GM19193 (cell line): ENCODE results near the gene ZNF57.

Experiments used
- POLR2A ChIP-seq: IDR thresholded peaks from 4 replicates; pipeline ENCODE4 v1.6.1; 2011; ENCODE audit not compliant: insufficient read depth, insufficient read length; ENCODE audit errors: extremely low read depth

The ZNF57 gene

GRCh38 chr19:2900296-2901252, at the start of gene ZNF57:
Gene ZNF57 (plus strand): TSS chr19:2900928. CDS start chr19:2901046, 118 bp downstream.
- peak; percentile 59 for TF ChIP-seq POLR2A

DNA sequence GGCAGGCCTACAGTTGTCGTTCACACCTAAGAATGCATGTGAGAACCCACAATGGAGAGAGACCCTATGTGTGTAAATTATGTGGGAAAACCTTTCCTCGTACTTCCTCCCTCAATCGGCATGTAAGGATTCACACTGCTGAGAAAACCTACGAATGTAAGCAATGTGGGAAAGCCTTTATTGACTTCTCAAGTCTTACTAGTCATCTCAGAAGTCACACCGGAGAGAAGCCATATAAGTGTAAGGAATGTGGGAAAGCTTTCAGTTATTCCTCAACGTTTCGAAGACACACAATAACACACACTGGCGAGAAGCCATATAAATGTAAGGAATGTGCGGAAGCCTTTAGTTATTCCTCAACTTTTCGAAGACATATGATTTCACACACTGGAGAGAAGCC, 48.1 kb upstream of the ZNF57 start:
- TF ChIP-seq POLR2A = no peak

- TF ChIP-seq POLR2A = no peak
Measured at GRCh38 chr19:2853015-2853606, 47.6 kb upstream of the ZNF57 start.

DNA sequence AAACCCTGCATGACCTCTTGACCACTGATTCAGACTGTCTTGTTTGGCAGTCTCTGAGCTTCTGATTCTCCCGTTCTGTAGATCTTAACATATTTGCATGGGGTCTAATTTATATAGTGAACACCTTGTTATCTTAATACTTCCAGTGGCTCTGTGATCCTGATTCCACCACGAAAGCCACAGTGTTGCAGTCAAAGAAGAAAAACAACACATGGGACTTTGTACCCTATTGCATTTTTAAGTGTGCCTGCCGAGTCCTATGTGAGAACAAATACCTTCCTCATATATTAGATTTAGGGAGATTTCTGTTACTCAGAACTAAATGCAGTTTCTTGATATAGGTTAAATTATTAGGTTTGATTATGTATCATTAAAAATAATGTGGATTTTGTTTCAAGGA, 45.9 kb upstream of the ZNF57 start:
- TF ChIP-seq POLR2A = no peak

DNA sequence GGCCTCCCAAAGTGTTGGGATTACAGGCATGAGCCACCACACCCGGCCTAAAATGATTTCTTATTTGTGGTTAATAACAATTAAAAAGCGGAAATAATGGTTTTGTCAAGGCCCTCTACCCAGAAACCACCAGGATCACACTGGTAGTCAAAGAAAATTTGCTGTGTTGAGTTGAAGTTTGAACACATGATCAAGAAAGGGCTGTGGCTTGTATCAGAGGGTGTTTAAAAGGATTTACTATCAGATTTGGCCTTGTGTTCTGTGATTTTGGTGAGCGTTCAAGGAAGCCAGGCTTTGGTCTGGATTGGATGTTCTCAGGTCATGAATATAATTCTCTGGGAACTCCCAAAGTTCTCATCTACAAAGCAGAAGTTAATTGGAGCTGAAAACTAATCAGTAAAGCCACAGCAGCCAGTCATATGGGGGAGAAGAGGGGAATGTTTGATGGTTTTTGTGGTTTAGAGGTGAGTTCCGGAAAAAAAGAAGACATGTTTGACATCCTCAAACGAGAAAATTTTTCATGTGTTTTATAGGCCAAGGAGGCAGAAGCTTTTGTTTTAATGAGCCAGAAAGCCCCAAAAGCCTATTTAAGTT, 44.2 kb upstream of the ZNF57 start:
- TF ChIP-seq POLR2A = no peak

GRCh38 chr19:2858864-2859263, 41.9 kb upstream of the ZNF57 start:
- no peak for TF ChIP-seq POLR2A

GRCh38 chr19:2863816-2864215, 36.9 kb upstream of the ZNF57 start:
- TF ChIP-seq POLR2A = no peak

- TF ChIP-seq POLR2A = no peak
Measured at GRCh38 chr19:2865334-2866100, 35.2 kb upstream of the ZNF57 start.

- no peak for TF ChIP-seq POLR2A
Measured at GRCh38 chr19:2866495-2867024, 34.2 kb upstream of the ZNF57 start.

DNA sequence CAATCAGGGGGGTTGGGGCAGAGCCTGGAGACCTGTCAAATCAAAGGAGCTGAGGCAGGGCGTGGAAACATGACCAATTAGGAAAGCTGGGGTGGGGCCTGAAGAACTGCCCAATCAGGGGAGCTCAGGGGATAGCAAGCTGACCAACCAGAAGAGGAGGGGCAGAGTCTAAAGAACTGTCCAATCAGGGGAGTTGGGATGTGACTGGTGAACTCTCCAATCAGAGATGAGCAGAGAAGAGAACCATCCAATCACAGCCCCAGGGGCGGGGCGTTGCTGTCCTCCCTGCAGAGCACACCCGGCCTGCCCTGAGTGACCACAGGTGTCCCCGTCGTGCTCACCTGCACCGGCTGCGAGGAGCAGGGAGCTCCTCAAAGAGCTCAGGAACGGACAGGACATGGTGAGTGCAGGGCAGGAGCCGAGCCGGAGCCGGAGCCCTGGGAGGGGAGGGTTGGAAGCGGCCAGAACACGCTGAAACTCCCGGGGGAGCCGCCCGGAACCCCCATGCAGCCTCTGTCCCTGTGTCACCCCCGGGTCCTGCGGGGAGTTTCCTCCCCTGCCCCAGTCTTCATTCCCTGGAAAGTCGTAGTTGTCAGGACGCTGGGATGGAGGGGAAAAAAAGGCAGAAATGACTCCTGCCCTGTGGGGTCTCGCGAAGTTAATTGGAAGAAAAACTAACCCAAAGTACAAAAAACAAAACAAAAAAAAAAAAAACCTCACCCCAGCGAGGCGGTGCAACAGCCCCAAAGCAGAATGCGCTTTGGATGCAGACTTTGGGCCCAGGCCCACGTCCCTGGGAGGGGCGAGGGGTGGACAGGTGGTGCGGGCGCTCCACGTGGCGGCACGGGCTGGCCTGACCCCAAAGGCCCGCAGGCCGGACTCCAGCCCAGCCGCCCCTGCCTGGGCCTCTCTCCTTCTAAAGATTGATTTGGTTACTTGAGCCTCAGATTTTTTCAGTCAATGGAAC, 33.4 kb upstream of the ZNF57 start, which contains the start of gene ZNF556:
Gene ZNF556, plus strand, starts transcription at position 311 of the 967 bp plus-strand sequence. Its CDS starts 87 bp downstream, at position 398.
- no peak for TF ChIP-seq POLR2A

DNA sequence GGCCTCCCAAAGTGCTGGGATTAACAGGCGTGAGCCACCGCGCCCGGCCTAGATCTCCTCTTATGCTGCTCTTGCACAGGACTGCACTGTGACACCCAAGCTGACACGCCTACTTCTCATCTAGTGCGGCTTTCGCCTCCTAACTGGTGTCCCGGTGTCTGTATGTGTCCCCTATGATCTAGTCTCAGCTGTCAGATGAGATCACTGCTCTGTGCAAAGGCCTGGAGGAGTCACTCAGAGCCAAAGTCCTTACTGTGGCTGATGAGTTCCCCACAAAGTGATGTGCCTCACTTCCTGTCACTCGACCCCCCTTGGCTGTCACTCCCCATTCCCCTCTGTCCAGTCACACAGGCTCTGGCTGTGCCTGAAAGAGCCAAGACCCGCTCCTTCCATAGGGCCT, 31.1 kb upstream of the ZNF57 start:
- no peak for TF ChIP-seq POLR2A

- TF ChIP-seq POLR2A = no peak
Measured at GRCh38 chr19:2877398-2878331, 23.1 kb upstream of the ZNF57 start.
